Measurements from ENCODE around the gene C1orf52. TPM values are rescaled to one million over a fixed set of nuclear protein-coding genes. Genes with fewer than 3 reads are reported as not detected.

The C1orf52 gene
- total RNA-seq, 4 donors from 2014 or later: 11.1 to 20.8 (median 16.5) TPM

GRCh38 chr1:85244271-85245061, 15.0 kb downstream of the C1orf52 start:
- Histone ChIP-seq H3K9me3 (no peaks in the 10 kb centered on the region), H3K27me3 (no peaks in the 10 kb centered on the region), H3K36me3 (no peaks in the 10 kb centered on the region), H3K4me3 (no peak overlapping the region), H3K4me1 (peaks cover 12% of the 10 kb centered on the region in 2 donors), H3K27ac (peak overlapping the region in 2 of 4 donors; percentile 15 to 42)
- TF ChIP-seq POLR2A (IDR thresholded peaks at IDR 0.05) (no peak), CTCF (IDR thresholded peaks at IDR 0.05 in 4 of 5, conservative IDR thresholded peaks at IDR 0.05 in 1 of 5) (no peak)
- DNase-seq (no peak), ATAC-seq (no peak)
- intact Hi-C loops (cut with DNase I; ENCODE audit: low total_unique reads) (no loop called here), in situ Hi-C loops (cut with MboI; ENCODE audit: low sequenced_read_pairs in 4 of 4) (no loop called here)

GRCh38 chr1:85243372-85243771, 16.1 kb downstream of the C1orf52 start:
- TF ChIP-seq POLR2A (IDR thresholded peaks at IDR 0.05): no peak
- TF ChIP-seq CTCF (IDR thresholded peaks at IDR 0.05 in 4 of 5, conservative IDR thresholded peaks at IDR 0.05 in 1 of 5): no peak
- H3K4me1 ChIP-seq: peaks cover 12% of the 10 kb centered on the region in 2 donors
- no peak overlapping the region for H3K4me3 ChIP-seq
- in situ Hi-C loops (cut with MboI; ENCODE audit: low sequenced_read_pairs in 4 of 4) (no loop called here), intact Hi-C loops (cut with DNase I; ENCODE audit: low total_unique reads) (no loop called here)
- H3K27me3 ChIP-seq: no peaks in the 10 kb centered on the region
- ATAC-seq: no peak
- H3K36me3 ChIP-seq: no peaks in the 10 kb centered on the region
- H3K27ac ChIP-seq: no peak overlapping the region
- no peak for DNase-seq
- no peaks in the 10 kb centered on the region for H3K9me3 ChIP-seq

GRCh38 chr1:85240643-85241042, 18.8 kb downstream of the C1orf52 start:
- ATAC-seq (no peak), DNase-seq (no peak)
- peaks cover 12% of the 10 kb centered on the region in 2 donors for H3K4me1 ChIP-seq
- intact Hi-C loops (cut with DNase I; ENCODE audit: low total_unique reads) (loop anchor here (1.0 kb wide), 1 partner anchor 131 kb away; no protein-coding TSS in a partner anchor), in situ Hi-C loops (cut with MboI; ENCODE audit: low sequenced_read_pairs in 4 of 4) (no loop called here)
- H3K36me3 ChIP-seq: no peaks in the 10 kb centered on the region
- H3K27ac ChIP-seq: no peak overlapping the region
- no peak for TF ChIP-seq POLR2A (IDR thresholded peaks at IDR 0.05)
- no peak for TF ChIP-seq CTCF (IDR thresholded peaks at IDR 0.05 in 4 of 5, conservative IDR thresholded peaks at IDR 0.05 in 1 of 5)
- no peaks in the 10 kb centered on the region for H3K9me3 ChIP-seq
- no peaks in the 10 kb centered on the region for H3K27me3 ChIP-seq
- H3K4me3 ChIP-seq: no peak overlapping the region

GRCh38 chr1:85240174-85240601, 19.3 kb downstream of the C1orf52 start:
- in situ Hi-C loops (cut with MboI; ENCODE audit: low sequenced_read_pairs in 4 of 4) (no loop called here), intact Hi-C loops (cut with DNase I; ENCODE audit: low total_unique reads) (loop anchor here (1.0 kb wide), 1 partner anchor 131 kb away; no protein-coding TSS in a partner anchor)
- TF ChIP-seq POLR2A (IDR thresholded peaks at IDR 0.05) (no peak), CTCF (IDR thresholded peaks at IDR 0.05 in 4 of 5, conservative IDR thresholded peaks at IDR 0.05 in 1 of 5) (no peak)
- H3K36me3 ChIP-seq: no peaks in the 10 kb centered on the region
- no peak overlapping the region for H3K4me3 ChIP-seq
- DNase-seq (no peak), ATAC-seq (no peak)
- no peaks in the 10 kb centered on the region for H3K9me3 ChIP-seq
- H3K27ac ChIP-seq: no peak overlapping the region
- H3K27me3 ChIP-seq: no peaks in the 10 kb centered on the region
- H3K4me1 ChIP-seq: peaks cover 12% of the 10 kb centered on the region in 2 donors
